Head of caudate nucleus (tissue), 42 donors: ENCODE results near the gene TMEM132E.
"Not testable (repeated sequence)": the region's sequence is repeated elsewhere in the genome, so short reads cannot be mapped to it uniquely, and the experiment has no call there.

Source experiments
- DNase-seq, 42 donors: peaks; one replicate each; pipeline versions ENCODE4 v3.0.0 to v3.0.0-alpha.2; 2020 to 2021; ENCODE audit warnings: mixed read lengths in 7 of 42
- intact Hi-C: fragments of 100-400 bp; cut with DNase I; formaldehyde crosslinking; loops from one replicate; pipeline ENCODE4 v1.15.0; 2022

TMEM132E gene, protein sequence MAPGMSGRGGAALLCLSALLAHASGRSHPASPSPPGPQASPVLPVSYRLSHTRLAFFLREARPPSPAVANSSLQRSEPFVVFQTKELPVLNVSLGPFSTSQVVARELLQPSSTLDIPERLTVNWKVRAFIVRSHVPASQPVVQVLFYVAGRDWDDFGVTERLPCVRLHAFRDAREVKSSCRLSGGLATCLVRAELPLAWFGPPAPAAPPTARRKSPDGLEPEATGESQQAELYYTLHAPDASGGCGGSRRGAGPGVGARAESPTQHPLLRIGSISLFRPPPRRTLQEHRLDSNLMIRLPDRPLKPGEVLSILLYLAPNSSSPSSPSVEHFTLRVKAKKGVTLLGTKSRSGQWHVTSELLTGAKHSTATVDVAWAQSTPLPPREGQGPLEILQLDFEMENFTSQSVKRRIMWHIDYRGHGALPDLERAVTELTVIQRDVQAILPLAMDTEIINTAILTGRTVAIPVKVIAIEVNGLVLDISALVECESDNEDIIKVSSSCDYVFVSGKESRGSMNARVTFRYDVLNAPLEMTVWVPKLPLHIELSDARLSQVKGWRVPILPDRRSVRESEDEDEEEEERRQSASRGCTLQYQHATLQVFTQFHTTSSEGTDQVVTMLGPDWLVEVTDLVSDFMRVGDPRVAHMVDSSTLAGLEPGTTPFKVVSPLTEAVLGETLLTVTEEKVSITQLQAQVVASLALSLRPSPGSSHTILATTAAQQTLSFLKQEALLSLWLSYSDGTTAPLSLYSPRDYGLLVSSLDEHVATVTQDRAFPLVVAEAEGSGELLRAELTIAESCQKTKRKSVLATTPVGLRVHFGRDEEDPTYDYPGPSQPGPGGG (N-terminal part only)

DNA sequence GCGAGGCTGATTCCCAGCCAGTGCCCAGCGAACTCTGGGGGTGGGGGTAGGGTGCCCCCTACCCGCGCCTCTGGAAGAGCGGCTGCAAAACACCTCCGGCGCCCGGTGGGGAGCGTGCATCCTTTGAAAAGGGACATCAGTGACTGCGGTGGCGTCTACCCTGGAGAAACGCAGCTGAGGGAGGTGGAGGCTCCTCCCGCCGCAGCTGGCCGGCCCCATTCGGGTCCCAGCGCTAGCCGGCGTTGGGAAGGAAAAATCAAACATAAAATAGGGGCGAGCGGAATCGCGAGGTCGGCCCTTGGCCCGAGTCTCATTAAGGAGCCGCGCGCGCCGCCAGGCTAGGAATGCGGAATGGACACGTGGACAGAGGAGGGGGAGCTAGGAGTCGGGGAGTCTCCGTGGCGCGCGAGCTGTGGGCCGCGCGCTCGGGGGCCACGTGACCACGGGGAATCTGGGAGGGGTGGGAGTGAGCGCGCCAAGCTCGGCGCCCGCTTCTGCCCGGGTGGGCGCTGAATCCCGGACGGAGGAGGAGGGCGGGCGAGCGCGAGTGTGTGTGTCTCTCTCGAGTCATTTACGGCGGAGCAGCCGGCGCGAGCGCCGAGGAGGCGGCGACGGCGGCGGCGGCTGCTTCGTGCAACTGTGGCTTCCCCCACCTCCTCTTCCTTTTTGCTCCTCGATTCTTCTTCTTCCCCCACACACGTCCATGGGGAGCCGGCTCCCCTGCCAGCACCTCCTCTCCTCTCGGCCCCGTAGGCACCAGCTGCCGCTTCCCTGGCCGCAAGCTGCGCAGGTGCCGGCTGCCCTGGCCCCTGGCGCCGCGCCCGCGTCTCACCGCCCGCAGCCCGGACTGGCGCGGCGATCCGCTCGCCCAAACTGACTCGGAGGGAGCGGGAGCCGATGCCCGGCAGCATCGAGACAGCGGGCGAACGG, at the start of gene TMEM132E:
TMEM132E (plus strand) TSS at position 566 of the 930 bp plus-strand sequence. CDS start 1,495 bp downstream, outside the sequence.
- peak; percentile 50 to 90 (median 82) for DNase-seq
- intact Hi-C loops: no loop called here

DNA sequence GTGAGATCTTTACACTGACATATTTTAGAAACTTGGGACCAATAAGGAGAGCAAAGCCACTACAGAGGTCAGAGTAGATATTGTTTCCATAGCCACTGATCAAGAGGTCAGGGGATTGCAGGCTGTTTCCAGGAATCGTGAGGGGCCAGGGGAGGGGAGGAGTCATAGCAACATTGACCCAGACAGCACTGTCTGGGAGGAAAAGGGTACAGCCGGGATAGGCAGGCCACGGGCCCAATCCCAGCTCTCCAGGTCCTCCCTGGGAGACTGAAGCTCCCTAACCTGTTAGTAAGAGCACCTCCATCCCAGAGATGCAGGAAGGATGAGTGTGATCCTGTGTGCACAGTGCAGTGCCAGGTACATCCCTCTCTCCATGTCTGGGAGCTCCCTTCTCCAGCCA, 48.5 kb upstream of the TMEM132E start:
- no peak for DNase-seq
- intact Hi-C loops: loop anchor here (10.0 kb wide), 1 partner anchor 66 kb away; no protein-coding TSS in a partner anchor

DNA sequence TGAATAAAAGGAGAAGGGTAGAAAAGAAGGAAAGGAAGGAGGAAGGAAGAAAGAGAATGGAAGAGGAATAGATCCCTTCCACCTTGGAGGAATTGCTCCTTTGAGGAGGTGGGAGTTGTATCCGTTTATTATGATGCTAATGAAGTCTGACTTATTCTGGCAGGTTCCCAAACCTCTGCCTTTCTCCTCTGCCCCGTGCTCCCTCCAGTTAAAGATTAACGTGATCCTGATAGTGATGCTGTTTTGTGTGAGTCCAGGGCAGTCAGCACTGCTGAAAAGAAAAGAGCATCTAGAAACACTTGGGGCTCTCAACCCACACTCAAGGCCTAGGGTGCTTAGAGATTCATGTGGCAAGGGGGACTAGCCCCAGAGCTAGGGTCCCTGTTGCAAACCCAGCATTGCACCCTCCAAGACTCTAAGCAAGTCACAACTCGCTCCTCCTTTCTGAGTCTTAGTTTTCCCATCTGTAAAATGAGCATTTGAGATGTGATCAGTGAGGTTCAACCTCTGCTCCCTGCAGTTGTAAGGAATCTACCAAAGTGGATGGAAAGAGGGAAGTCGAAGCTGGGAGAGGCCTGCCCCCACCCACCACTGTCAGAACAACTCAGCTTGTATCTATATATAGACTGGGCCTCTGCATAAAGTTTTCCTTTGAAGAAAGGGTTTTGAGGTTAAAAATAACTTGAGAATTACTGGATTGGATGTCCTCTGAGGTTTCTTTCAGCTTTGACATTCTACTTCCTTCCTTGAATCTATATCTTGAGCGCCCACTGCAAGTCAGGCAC, 46.9 kb upstream of the TMEM132E start:
- DNase-seq: no peak
- intact Hi-C loops: loop anchor here (10.0 kb wide), 1 partner anchor 68 kb away; no protein-coding TSS in a partner anchor

DNA sequence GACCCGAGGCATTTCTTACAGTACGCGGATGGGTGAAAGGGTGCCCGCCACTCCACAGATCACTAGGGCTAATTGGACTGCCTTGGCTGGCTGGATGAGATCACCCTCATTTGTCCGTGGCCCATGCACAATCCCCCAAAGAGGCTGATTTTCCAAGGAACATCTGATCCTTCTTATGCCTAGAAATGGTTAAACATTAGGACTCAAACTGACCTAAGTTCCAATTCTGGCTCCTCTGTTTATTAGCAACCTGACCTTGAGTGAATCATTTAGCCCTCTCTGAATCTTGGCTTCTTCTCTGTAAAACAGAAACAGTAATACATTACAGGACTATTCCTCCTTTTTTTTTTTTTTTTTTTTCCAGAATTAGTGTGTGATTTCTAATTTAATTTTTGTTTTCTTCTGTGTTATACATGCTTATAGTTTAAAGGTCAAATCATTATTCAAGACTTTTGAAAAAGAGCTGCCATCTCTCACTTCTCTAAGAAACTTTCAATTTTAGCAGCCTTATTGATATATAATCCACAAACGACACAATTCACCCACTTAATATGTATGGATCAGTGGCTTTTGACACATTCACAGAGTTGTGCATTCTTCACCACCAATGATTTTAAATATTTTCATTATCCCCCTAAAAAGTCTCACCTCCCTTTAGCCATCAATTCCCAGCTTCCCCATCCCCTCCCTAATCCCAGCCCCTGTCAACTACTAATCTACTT, 45.4 kb upstream of the TMEM132E start:
- intact Hi-C loops: loop anchor here (10.0 kb wide), 1 partner anchor 69 kb away; no protein-coding TSS in a partner anchor

DNA sequence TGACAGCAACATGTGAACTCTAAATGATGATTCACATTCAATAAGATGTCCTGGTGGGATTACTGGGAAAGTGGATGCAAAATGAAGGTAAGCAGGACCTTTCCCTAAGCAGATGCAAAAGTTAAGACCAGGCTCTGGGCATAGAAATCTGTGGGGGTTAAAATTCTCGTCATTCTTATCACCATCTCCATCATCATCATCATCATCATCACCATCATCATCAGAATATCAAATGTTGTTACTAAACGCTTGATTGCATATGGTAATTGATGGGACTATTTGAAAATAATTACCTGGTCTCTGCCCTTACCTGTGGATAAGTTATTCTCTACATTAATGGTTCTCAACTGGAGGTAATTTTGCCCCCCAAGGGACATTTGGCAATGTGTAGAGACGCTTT, 41.9 kb upstream of the TMEM132E start:
- intact Hi-C loops: loop anchor here (10.0 kb wide), 1 partner anchor 73 kb away; no protein-coding TSS in a partner anchor
- no peak for DNase-seq

More for the DNA sequence above, 45.4 kb upstream of the TMEM132E start:
- DNase-seq: no peak

DNA sequence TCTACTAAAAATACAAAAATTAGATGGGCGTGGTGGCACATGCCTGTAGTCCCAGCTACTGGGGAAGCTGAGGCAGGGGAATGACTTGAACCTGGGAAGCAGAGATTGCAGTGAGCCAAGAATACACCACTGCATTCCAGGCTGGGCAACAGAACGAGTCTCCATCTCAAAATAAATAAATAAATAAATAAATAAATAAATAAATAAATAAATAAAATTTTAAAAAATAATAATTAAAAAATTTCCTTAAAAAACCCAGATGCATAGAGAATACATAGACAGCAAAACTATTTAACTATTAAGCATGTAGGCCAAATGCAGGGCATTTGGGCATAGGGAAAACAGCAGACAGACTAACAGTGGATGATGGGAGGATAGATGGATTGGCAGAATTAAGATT, 40.8 kb upstream of the TMEM132E start:
- intact Hi-C loops: loop anchor here (10.0 kb wide), 1 partner anchor 74 kb away; no protein-coding TSS in a partner anchor

DNA sequence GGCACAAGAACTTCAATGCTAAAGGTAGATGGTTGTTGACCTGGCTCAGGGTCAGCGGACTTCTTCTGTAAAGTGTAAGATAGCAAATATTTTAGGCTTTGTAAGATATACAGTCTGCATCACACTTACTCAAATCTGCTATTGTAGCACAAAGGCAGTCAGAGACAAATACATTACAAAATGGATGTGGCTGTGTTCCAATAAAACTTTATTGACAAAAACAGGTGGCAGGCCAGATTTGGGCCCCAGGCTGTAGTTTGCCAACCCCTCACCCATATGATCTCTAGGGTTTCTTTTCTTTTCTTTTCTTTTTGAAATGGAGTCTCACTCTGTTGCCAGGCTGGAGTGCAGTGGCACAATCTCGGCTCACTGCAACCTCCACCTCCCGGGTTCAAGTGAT, 39.5 kb upstream of the TMEM132E start:
- intact Hi-C loops: loop anchor here (5.0 to 10.0 kb wide), 2 partner anchors 75 to 577 kb away; partner anchors contain the start of gene RAD51D
- DNase-seq: no peak

More for the DNA sequence above, 40.8 kb upstream of the TMEM132E start:
- DNase-seq: not testable (repeated sequence)

DNA sequence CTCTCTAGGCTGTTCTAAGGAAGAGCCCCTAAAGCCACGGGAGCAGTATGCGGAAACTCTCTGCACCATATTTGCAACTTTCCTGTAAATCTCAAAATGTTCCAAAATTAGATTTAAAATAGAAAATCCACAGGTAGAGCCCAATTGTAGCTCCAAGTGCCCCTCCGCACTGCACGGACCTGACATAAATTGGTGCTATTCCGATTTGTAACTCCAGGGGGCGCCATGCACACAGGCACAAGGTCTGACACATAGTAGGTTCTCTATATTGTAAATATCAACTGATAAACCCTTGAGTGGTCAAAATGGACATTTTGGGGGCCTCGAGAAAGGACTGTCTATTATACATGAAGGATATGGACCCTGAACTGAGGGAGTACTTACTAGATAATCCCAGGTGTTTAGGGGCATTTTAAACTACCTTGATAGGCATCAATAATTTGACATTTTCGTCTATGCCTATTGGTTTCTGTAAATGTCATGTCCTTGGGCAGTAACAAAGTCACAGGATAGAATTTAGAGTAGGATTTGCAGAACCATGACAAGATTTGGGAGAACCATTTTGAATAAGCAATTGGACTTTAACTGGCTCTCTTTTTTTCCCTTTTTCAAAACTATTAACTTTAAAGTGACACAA, 36.6 kb upstream of the TMEM132E start:
- intact Hi-C loops: loop anchor here (2.0 to 5.0 kb wide), 2 partner anchors 96 to 574 kb away; partner anchors contain the start of gene RAD51D
- peak in 37 of 42 donors; percentile 13 to 84 (median 55) for DNase-seq

DNA sequence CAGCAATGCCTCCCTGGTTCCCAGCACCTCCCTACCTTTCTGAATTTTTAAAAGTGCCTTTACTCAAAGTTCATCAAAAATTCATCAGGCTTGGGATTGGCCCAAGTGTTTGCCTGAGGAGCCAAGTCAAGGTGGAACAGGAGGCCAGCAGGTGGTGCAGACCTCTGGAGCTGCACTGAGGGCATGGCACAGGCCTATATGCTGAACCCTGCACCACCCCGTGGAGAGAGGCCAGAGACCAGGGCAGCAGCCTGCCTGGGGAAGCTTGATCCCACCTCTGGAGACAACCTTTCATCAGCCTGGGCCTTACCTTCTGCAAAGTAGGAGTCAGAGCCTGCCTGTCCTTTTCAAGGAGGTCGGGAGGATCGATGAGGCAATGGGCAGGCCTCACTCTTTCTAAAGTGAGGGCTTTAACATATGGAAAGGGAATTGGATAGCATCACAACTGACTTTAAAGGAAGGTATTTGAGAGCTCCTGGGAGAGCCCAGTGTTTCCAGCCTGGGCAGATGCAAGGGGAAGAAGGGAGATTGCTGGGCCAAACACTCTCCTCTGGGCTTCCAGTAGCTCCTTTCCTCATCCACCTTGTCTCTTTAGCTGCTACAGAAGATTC, 31.8 kb upstream of the TMEM132E start:
- DNase-seq: no peak
- intact Hi-C loops: no loop called here

DNA sequence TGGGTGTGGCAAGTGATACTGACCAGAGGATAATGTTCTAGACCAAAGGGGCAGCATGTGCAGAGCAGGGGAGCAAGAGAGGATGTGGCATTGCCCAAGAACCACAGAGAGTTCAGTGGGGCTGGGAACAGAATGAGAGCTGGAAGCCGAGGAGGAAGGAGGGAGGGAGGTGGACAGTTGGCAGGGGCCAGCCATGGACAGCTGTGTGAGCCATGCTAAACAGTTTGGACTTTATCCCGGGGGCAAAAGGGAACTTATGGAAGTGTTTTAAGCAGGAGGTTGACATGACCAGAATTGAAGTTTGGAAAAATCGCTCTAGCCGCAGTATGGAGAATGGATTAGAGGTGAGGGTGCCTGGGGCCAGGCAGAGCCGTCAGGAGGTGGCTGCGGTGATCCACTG, 29.4 kb upstream of the TMEM132E start:
- DNase-seq: no peak
- intact Hi-C loops: no loop called here

DNA sequence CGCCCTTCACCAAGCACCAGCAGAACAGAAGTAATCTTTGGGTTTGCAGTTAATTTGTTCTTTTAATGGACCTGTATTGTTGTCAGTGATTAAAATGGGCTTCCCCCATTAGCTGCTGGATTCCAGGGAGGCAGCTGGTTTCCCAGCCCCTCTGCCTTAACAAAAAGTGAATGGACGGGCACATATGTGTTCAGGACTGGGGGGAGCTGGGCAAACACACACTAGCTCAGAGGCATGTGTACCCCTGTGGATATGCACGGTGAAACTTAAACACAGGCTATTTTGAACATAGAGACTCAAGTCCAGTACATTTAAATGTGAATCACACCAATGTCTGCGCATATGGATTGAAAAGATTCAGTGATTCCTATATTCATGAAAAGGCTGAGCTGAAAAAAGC, 25.5 kb upstream of the TMEM132E start:
- no peak for DNase-seq
- intact Hi-C loops: no loop called here

DNA sequence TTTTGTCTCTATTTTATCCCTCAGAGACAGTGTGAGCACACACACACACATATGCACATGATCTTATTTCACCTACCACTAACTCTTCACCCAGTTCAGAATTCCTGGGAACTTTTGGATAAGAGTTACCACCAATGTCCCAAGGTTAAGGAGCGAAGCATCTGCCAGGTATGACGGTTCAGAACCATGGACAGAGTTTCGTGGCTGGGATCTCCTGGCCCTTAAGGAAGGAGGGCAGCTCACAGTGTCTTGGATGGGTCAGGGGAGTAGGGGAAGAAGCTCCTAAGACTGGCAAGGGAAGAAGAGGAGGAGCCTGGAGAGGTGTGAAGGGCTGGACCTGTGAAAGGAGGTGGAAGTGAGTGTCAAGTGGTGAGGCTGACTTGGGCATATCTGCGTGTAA, 23.0 kb upstream of the TMEM132E start:
- no peak for DNase-seq
- intact Hi-C loops: no loop called here

DNA sequence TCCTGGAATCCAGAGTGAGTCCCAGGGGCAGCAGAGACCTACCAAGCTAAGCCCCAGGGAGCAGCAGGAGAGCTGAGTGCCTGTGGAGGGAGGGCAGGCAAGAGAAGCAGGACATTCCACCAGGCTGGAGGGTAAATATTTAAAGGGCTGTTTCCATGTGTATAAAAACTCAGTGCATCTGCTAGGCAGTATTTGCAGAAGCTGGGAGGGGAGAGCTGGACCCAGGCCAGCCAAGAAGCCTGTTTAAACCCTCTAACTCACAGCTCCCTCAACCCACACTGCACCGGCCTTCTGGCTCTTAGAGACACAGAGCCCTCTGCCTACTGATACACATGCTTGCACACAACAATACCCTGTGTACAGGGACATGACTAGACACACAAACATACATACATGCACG, 22.5 kb upstream of the TMEM132E start:
- intact Hi-C loops: no loop called here

DNA sequence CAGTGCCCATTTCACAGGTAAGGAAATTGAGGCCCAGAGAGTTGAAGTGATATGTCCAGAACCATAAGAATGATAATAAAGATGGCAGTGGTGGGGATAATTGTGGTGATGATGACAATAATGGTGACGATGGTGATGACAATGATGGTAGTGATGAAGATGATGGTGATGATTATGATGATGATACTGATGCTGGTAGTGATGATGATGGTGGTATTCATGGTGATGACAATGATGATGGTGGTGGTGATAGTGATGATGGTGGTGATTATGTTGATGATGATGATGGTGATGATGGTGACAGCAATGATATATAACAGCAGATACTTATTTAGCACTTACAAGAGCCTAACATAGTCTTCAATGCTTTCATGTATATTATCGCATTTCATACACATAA, 18.1 kb upstream of the TMEM132E start:
- intact Hi-C loops: no loop called here
- DNase-seq: no peak

More for the DNA sequence above, 22.5 kb upstream of the TMEM132E start:
- DNase-seq: no peak

DNA sequence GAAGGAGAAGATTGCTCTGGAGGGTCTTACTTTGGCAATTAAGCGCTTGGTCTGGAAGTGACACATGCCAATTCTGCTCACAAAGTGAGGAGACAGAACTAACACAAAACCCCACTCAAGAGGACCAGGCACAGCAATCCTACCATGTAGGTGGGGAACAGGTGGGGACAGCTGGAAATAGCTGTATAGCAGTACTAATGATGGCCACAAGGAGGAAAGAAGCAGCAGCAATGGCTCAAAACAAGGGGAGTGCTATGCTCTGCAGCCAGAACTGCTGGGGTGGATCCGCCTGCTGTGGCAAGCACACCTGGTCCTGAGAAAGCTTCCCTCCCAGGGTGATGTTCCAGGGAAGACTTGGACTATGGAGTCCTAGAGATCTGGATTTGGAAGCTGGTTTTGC, 17.0 kb upstream of the TMEM132E start:
- DNase-seq: no peak
- intact Hi-C loops: no loop called here

DNA sequence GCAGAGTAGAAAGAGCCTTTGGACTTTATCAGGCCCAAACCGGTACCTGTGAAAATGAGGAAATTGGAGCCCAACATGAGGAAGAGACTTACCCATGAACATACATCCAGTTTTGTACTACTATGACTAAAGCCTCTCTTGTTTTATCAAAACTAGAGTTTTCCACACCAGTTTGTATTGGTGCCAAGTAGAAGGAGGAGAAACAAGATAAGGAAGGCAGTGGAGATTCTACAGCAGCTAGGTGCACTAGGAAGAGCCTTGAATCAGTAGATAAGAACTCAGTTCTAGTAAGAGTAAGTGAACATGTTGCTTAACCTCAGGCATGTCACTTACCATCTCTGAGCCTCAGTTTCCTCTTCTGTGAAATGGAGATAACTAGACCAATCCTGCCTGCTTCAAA, 13.7 kb upstream of the TMEM132E start:
- DNase-seq: no peak
- intact Hi-C loops: no loop called here
